ENCODE data around the gene DDIT3.

DNA sequence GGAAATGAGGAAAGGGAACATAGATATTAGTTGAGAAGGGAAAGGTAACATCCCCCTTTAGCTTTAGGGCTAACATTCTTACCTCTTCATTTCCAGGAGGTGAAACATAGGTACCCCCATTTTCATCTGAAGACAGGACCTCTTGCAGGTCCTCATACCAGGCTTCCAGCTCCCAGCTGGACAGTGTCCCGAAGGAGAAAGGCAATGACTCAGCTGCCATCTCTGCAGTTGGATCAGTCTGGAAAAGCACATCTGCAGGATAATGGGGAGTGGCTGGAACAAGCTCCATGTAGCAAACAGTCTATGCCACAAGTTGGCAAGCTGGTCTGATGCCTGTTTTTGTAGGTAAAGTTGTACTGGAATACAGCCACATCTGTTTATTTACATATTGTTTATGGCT lies 3.1 kb downstream of the DDIT3 start:
- TF ChIP-seq, protein P1, sequence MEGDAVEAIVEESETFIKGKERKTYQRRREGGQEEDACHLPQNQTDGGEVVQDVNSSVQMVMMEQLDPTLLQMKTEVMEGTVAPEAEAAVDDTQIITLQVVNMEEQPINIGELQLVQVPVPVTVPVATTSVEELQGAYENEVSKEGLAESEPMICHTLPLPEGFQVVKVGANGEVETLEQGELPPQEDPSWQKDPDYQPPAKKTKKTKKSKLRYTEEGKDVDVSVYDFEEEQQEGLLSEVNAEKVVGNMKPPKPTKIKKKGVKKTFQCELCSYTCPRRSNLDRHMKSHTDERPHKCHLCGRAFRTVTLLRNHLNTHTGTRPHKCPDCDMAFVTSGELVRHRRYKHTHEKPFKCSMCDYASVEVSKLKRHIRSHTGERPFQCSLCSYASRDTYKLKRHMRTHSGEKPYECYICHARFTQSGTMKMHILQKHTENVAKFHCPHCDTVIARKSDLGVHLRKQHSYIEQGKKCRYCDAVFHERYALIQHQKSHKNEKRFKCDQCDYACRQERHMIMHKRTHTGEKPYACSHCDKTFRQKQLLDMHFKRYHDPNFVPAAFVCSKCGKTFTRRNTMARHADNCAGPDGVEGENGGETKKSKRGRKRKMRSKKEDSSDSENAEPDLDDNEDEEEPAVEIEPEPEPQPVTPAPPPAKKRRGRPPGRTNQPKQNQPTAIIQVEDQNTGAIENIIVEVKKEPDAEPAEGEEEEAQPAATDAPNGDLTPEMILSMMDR (IDR thresholded peaks at IDR 0.05; ENCODE audit: low read depth, low read length, poor library complexity, severe bottlenecking): no peak
- no peak for TF ChIP-seq EZH2phosphoT487 (IDR thresholded peaks at IDR 0.05; ENCODE audit: borderline replicate concordance, low read length)

Data from DOHH2 (cell line).